Measurements from ENCODE around the gene DCAF5.
"Not testable (repeated sequence)": the region's sequence is repeated elsewhere in the genome, so short reads cannot be mapped to it uniquely, and the experiment has no call there.

Gene DCAF5

DNA sequence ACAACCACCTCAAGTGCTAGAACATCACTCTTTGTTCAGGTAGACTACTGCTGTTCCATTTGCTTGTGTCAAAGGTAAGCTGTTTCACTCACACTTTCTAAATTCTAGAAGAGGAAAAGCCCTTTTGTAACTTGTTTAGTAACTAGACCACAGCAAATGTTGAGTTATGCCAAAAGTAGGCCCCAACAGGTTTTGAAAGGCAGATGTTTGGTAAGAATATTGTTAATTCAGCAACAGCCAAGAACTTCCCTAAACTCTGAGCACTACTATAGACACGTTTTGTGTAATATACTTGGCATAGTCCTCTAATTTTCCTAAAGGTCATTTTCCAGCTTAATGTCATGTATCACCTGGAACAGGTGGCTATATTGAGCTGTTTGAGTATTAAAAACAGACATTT is 79.0 kb downstream of the DCAF5 start:
- no peak for DNase-seq (ENCODE audit: low spot score)

DNA sequence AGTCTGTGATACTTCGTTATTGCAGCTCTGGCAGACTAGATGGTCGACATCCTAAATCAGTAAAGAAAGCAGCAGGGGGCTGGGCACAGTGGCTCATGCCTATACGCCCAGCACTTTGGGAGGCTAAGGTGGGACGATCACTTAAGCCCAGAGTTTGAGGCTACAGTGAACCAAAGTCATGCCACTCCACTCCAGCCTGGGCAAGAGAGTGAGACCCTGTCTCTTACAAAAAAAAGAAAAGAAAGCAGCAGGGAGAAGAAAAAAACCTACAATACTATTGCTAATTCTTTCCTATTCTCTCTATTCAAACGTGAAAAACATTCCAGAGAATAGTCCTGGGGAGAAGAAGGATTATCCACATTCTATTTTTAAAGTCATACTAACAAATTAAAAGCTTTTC is 79.5 kb downstream of the DCAF5 start:
- DNase-seq (ENCODE audit: low spot score): no peak

DNA sequence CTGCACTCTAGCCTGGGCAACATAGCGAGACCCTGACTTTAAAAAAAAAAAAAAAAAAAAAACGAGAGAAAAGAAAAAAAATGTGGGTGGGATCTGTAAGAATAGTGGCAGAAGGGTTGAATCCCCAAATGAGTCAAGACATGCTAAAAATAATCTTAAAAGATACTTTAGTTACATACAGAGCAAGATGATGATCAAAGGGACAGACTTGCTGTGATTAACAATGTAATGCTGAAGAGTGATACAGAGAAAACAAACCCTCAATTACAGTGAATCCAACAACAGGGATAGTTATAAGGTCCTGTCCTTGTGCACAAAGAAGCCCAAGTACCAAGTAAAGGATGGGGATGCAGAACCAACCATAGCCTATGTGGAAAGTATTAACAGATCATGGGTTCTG is 80.3 kb downstream of the DCAF5 start:
- no peak for DNase-seq (ENCODE audit: low spot score)

DNA sequence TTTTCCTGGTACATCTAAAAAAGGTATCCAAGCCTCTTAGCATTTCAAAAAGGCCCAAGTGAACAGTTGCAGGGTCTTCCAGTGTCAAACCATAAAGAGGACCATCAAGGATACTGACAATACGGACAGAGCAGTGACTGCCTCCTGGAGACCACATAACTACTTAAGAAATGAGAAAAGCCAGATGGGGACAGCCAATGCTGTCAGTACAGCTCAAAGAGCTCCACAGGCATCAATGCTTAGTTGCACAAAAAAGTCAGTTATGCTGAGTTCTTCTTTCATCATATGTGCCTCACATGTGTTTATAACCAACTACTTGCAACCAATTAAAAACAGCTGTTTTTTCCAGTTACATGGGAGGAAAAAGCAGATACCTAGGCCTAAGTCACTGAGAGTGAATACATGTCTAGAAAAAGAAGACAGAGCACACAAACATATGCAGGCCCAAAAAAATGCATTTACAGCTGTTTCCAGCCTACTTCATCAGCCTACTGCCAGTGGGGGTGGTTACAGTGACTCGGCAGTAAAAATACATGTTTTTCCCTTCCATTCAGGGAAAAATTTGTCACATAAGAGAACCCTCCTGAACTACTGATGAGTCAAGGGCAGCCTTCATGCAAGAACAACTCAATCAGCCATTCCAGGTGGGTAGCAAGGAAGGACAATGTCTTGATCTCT is 84.0 kb downstream of the DCAF5 start:
- no peak for DNase-seq (ENCODE audit: low spot score)

DNA sequence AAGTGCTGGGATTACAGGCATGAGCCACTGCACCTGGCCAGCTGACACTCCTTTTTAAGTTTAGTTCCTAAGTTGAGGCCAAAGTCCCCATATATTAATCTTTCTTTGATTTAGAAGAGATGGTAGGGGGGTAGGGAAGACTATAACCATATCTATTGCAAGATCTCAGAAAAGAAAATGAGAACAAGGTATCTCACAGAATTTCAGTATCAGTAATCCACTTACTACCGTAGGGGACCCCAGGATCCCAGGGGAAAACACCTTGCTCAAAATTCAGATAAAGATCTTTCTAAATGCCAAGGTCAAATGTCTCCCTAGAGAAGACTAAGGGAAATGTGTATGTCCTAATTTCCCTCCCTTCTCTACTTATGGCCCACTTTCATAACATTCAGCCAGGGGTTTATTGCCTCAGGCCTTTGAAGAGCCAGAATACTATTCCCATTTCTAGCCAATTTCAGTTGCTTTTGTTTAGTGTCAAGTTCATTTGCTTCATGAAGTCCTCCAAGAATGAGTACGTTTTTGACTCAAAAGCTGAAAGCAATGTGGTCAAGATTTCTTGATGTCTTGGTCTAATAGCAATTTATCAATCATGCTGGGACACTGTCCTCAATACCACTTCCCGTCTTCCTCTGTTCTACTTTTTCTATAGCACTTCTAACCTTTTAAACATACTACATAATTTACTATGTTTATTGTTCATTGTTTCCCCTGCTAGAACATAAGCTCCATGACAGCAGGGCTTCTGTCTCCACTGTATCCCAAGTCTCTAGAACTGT is 86.3 kb downstream of the DCAF5 start:
- DNase-seq (ENCODE audit: low spot score): no peak

DNA sequence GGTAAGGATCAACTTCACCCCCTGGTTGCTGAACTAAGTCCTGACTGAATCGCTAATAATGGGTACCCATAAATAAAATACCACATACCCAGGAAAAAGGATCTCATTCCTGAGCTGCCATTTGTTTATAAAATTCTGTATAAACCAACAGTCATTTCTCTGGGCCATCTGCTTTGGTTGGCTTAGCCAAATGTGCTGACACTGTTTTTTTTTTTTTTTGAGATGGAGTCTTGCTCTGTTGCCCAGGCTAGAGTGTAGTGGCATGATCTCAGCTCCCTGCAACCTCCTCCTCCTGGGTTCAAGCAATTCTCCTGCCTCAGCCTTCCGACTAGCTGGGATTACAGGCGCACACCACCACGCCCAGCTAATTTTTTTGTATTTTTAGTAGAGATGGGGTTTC is 87.0 kb downstream of the DCAF5 start:
- not testable (repeated sequence) for DNase-seq (ENCODE audit: low spot score)

DNA sequence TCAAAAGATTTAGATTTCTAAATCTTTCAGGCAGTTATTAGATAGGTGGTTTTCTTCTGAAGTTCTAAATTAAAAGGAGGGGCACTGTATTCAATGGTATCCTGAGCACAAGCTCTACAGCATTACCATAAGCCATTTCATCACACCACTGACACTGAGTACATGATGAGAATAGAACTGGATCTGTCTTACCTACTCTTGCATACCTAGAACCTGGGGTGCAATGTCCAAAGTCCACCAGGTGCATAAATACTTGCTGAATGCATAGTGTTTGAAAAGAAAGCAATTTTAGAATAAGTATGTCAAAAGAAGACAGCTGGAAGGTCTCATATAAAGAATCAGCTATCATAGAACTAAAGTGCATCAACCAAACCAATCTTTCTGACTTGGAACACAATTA is 88.3 kb downstream of the DCAF5 start:
- DNase-seq (ENCODE audit: low spot score): no peak

DNA sequence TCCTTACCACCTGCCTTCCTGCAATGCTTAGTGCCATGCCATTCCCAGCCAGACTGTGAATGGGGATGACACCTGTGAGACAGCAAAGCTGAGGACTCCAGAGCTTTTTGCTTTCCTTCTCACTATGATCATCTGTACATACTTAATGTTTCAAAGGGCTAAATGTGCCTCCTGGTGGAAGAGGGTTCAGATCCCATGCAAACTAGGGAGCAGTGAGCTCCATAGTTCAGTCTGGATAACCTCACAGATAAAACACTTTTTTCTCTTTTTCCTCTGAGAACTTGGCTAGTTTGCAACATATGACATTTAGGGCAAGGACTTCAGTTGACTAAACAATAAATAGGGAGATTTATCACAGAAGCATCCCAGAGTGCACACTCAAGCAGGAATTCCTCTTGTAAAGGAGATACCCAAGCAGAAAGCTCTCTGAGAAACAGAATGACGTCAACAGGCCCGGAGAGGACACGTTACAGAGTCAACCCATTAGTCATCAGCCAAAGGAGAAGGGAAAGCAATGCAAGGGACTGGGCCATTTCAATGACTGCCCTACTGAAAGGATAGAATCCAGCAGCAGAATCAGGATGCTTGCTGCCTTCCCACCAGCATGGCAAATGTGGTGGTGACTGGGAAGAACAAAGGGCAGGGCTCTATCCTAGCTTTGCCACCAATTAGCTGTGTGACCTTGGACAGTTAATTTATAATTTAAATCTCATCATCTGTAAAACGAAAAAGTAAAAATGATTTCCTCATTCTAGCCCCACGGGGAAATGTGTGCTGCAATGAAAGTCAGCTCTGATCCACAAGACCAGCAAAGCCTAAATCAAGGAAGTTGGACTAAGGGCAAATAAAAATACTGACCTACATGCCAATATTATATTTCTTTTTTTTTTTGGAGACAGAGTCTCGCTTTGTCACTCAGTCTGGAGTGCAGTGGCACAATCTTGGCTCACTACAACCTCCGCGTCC is 93.0 kb downstream of the DCAF5 start:
- DNase-seq (ENCODE audit: low spot score): no peak

DNA sequence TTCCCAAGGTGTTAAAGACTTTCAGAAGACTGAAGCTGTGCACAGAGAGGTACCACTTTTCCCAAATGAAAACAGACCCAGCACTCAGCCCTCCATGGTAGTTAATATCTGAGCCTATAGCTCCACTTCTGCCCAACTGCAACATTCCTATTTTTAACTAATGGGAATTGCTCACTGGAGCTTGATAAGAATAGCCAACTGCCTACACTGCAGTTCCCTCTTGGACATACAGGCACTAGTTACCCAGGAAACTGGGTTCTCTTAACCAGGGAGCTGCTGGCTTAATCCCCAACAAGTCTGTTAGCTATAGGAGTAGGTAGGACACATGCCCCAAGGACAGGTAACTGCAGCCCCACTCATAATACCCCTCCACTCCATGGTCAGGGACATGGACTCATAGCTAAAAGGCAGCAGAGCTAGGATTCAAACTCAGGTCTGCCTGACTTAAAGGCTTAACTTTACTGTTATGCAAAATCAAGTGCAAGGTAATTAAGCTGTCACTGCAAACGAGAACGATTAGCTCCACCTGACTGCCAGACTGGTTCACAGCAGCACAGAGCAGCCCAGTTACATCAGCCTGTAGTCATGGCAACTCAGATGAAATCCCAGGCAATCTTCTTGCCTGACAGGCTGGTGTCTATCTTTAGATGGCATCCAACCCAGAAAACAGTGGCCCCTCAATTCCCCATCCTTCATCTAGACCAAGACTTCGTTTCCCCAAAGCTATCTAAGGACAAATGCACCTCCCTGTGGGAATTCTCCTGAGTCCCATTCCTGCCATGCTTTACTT is 96.7 kb downstream of the DCAF5 start:
- no peak for DNase-seq (ENCODE audit: low spot score)

DNA sequence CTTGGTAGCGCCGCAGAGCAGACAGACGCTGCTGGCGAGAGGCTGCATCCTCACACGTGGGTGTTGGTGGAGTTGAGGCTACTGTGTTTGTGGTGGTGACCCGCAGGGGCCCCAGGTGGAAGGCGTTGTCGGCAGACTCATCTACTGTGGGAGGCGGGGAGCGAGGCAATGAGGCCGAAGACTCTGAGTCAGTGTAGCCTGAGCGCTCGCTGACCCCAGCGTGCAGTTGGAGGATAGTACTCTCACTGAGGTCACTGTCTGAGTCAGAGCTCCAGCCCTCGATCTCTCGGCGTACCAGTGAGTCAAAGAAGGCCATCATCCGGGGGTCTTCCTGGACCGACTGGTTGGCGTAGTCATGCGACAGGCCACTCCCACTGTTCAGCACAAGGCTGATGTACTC is 97.8 kb downstream of the DCAF5 start:
- DNase-seq (ENCODE audit: low spot score): no peak

DNA sequence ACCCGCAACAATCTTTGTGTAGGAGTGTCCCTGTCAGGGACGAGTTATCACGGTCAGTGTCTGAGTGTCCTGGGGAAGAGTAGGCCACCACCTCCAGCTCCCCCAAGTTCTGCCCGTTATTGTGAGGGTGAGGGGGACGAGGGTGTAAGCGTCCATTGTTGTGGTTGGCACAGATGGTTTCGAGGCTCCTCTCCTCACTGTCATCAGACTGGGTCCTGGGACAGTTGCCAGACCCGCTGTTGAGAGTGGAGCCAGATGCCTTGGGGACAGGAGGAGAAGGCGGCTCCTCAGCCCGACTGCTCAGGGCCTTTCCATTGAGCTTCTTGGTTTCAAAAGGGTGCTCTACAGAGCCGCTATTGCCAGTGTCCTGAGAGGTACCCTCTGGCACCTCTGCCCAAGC is 98.9 kb downstream of the DCAF5 start:
- DNase-seq (ENCODE audit: low spot score): no peak

DNA sequence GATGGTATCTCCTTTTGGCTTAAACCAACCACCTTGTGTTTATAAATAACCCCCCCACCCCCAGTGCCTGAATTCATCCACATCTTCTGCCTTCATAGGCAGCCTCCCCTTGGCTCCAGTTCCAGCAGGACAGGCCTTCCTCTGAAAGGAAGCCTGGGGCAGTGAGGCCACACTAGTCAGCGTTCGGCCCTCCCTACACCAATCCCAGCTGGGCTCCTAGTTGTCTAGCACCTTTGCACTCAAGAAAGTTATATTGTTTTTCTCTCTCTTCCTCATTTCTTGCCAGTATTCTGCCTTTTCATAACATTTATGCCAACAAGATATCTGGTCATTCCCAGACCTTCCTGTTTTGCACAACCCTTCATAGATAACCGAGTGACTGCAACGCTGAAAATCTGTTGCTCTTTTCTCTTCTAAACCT is 100.7 kb downstream of the DCAF5 start:
- DNase-seq (ENCODE audit: low spot score): no peak

DNA sequence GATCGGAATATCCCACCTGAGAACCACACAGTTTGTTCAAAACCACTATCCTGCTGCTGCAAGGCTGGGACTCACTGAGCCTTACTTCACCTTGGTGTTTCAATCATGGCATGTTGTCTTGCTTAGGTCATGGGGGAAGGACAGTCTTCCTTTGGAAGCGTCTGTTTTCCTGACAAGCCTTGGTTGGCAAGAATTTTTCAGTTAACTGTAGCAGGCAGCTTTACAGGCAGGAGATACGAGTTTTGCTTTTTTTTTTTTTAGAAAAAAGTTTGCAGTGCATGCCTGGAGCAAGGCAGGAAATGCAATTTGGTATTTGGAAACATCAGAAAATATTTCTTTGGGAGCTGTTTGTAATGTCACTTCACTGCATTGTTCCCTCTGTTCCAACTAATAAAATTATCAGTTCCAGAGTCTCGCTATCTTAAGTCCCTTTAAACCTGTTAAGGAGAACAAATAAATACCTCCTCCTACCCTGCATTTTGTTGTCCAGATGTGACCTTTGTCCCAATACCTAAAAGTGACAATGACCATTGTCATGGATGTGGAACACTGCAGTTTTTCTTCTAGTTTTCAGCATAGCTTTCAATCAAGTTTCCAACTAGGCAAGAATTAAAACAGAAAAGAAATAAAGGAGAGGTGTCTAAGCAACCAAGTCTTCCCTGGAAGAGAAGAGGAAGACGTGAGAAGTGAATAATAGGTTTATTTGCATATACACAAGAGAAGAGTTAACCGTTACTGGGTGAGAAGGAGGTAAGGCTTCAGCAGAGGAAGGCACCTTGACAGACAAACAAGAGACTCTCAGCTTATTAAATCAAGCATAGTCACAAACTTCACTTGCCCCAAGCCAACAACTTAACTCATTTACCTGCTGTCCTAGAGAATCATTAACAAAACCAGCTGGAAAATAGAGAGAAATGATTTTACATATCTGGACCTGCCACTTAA is 102.4 kb downstream of the DCAF5 start:
- DNase-seq (ENCODE audit: low spot score): no peak

DNA sequence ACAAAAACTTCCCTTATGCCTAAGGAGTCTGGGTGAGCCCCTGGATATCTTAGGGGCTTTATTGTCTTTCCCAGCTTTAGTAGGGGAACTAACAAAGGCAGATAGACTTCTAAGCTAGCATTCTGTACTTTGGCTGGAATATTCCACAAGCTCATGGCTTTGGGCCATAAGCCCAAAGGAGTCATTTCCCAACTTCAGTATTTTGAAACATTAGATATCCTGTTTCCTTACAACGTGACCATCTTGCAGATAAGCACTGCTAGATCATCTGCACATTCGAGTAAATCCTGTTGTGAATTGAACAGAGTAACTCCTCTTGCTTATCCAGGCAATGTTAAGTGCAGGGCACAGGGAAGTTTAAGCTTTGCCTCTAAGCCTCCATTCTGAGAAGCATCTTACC is 103.2 kb downstream of the DCAF5 start:
- DNase-seq (ENCODE audit: low spot score): no peak

DNA sequence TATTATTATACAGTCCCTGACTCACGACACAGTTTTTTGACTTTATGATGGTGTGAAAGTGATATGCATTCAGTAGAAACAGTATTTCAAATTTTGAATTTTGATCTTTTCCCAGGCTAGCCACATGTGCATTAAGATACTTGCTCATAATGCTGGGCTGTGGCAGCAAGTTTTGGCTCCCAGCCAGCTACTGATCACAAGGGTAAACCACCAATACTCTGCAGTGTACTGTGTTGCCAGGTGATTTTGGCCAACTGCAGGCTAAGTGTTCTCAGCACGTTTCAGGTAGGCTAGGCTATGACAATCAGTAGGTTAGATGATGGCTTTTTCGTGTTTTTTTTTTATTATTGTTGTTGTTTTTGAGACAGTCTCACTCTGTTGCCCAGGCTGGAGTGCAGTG is 104.5 kb downstream of the DCAF5 start:
- DNase-seq (ENCODE audit: low spot score): no peak

DNA sequence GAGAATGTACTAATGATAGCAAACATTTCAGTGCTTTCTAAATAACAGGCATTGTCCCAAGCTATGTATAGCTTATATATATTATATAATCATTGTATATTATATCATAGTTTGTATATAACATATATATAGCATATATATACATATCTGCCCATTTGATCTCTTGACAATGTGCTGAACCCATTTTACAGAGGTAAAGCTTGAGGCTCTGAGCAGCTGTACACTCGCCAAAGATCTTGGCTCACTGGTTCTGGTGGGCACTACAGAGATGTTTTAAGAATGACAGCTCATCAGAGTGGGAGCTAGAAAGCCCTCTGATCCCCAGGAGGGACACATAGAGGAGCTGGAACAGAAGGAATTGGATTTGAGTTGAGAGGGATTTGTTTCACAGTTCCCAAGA is 105.7 kb downstream of the DCAF5 start:
- no peak for DNase-seq (ENCODE audit: low spot score)

DNA sequence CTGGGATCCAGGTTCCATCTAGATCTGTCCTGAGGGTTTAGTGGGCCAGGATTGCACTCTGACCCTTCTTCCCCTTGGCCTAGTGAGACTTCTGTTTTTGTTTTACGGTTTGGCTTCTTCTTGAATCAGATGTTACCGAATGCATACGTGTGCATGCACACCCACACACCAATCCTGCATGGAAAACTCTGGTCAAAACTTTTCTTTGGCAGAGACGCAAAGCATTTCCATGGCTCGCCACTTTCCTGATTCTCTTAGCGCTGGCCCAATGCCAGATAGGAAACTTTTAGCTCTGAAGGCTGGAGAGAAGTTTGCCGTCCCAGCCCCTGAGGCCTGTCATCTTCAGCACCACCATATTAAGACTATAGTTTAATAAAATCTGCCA is 106.5 kb downstream of the DCAF5 start:
- no peak for DNase-seq (ENCODE audit: low spot score)

DNA sequence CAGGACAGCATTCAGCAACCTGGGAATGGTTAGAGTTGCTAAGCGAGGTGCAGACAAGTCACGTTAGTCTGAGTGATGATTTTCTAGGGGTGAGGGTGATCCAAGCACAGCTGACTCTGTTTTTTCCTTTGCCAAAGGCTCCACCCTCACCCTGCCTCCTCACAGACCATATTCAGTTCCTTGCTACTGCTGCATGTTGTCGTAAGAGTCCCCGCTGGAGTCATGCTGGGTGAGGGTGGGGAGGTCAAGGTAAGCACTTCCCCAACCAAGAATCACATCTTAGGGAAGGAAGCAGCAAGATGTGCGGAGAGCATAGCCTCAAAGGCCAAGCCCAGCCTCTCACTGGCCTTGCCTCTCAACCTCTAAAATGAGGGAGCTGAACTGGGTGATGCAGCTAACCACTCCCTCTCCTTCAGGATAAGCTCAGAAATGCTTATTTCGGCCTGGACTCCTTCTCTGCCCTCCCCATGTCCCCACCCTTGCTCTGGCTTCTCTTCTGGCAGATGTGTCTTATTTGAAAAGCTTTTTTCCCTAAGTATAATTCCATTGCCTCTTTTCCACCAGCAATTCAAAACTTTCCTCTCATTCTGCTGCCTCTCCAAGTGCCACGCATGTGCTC is 107.0 kb downstream of the DCAF5 start:
- no peak for DNase-seq (ENCODE audit: low spot score)

DNA sequence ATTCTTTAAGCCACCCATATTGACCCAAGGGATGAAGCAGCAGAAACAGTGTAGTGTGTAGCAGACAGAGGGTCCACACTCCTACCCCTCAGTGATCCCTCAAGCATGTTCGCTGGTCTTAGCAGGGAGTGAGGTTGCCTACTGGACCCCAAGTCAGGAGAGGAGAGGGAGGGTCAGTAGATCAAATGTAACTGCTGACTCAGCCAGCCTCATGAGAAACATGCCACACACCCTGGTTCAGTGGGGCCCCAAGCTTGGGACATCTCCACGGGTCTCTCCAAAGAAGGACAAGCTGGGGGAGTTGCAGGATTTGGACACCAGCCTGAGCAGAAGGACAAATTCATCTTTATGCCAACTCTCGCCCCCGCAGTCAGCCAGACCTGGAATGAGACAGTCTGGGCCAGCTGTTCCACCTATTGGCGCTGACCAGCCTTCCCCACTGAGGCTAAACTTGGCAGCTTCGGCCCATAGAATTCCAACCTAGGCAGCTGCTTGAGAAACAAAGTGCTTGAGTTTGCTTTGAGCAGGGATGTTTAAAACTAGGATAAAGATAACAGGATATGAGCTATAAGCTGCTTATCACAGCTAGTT is 107.9 kb downstream of the DCAF5 start:
- DNase-seq (ENCODE audit: low spot score): no peak

DNA sequence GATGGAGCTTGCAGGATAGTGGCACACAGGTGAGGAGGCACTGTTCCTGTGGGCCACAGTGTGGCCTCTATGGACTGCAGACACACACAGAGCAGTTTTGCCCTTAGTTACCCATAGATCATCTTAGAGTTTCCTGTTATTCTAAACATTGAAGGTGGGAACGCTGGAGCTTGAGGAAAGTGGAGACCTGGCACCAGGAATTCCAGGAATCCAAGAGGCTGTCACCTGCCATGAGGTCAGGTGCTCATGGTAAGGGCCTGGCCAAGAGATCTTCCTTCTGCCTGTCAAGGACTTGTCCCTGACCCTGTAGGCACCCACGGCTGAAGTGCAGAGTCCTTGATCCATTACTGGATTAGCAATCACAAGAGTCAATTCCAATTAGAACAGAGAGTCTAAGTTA is 108.6 kb downstream of the DCAF5 start:
- DNase-seq (ENCODE audit: low spot score): no peak

All from globus pallidus (tissue), 1 donor.